Right lobe of liver (tissue), 4 donors: ENCODE results near the gene EPHA4.

Source experiments
- CTCF ChIP-seq, 4 donors: fragments of 200-600 bp in 3 of 4; fragments of 450-650 bp in 1 of 4; IDR thresholded peaks; one replicate each; pipeline versions ENCODE4 v1.5.1 to v1.8.0; 2016 to 2022; ENCODE audit warnings: antibody characterized with exemption in 4 of 4, mild to moderate bottlenecking in 2 of 4
- POLR2A ChIP-seq: fragments of 450-650 bp; IDR thresholded peaks from one replicate; pipeline ENCODE4 v1.6.1; 2017; ENCODE audit warnings: antibody characterized with exemption, mild to moderate bottlenecking
- donor health status: DM: no; HTN: no; CAD: no.
- donor health status: DM: no; HTN: no; CAD: no.
- donor health status: DM: no; HTN: yes; CAD: no.

DNA sequence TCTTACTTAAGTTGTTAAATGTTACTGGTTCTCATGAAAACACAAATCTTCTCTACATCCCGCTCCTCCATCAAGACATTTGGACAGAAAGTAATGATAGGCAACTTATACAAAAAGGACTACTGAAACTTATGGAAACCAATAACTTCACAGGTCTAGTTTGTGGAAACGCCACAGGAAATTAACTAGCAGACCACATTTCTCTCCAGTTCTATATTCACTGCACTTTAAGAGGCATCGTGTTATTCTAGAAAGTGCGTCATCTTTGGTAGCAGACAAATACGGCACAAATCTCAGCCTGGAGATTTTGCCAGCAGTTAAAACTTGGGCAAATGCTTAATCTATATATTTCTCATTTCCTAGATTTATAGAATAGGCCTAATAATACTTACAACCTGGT is 164.3 kb downstream of the EPHA4 start:
- TF ChIP-seq CTCF (IDR thresholded peaks at IDR 0.05) (no peak), POLR2A (no peak)
